Panc1 (cell line): ENCODE measurements around the gene DHX32. TPM values are rescaled to one million over a fixed set of nuclear protein-coding genes. Genes with fewer than 3 reads are reported as not detected.
"Not testable (repeated sequence)": the region's sequence is repeated elsewhere in the genome, so short reads cannot be mapped to it uniquely, and the experiment has no call there.

Experiments used
- ATAC-seq: fragments of 200-7000 bp; cut with Tn5 transposase; 2 replicates; pipeline ENCODE4 v1.9.1; 2020; ENCODE audit warnings: mild to moderate bottlenecking, moderate library complexity
- BruUV-seq: library from RNA; stranded (reverse); fragments of 400-500 nt; replicated peaks from 2 replicates; lab custom pipeline; 2021; lab: Mats Ljungman, UMichigan
- CTCF ChIA-PET: fragments of 300-600 bp; sonication (Branson Sonifier 250); formaldehyde crosslinking; loops from one replicate; lab custom pipeline; 2022; ENCODE audit warnings: antibody characterized with exemption; lab: Charles Lee
- POLR2A ChIA-PET: fragments of 300-600 bp; sonication (Branson Sonifier 250); formaldehyde crosslinking; loops from one replicate; lab custom pipeline; 2022; ENCODE audit warnings: antibody characterized with exemption; lab: Charles Lee
- DNase-seq: peaks from one replicate; pipeline ENCODE4 v3.0.0-alpha.2; 2010; ENCODE audit warnings: low read depth, low spot score
- H3K27ac ChIP-seq: 2 replicates; pipeline ENCODE4 v1.5.1; 2011; ENCODE audit warnings: mild to moderate bottlenecking, low read length, inconsistent platforms
- H3K27me3 ChIP-seq: fragments of 200-500 bp; sonication (Bioruptor generic); 2 replicates; pipeline ENCODE4 v1.6.0; 2014; ENCODE audit warnings: low read length, inconsistent platforms; ENCODE audit not compliant: control insufficient read depth, insufficient read depth
- H3K36me3 ChIP-seq: fragments of 200-500 bp; sonication (Bioruptor generic); 2 replicates; pipeline ENCODE4 v1.5.1; 2014; ENCODE audit warnings: inconsistent platforms, mild to moderate bottlenecking, low read length, moderate library complexity; ENCODE audit not compliant: control insufficient read depth, insufficient read depth
- H3K4me1 ChIP-seq: 2 replicates; pipeline ENCODE4 v1.5.1; 2011; ENCODE audit warnings: inconsistent platforms, mild to moderate bottlenecking, low read length, moderate library complexity; ENCODE audit not compliant: control insufficient read depth, insufficient read depth
- H3K4me3 ChIP-seq, 2 experiments: 2 replicates each; pipeline ENCODE4 v1.5.1; 2011 to 2012; ENCODE audit warnings: low read depth in 2 of 2, low read length in 2 of 2, mild to moderate bottlenecking in 2 of 2, inconsistent platforms in 1 of 2, moderate library complexity in 1 of 2
- H3K9me3 ChIP-seq: fragments of 200-500 bp; sonication (Bioruptor generic); 2 replicates; pipeline ENCODE4 v1.5.1; 2014; ENCODE audit warnings: low read depth, mild to moderate bottlenecking, inconsistent platforms, low read length, moderate library complexity; ENCODE audit not compliant: control insufficient read depth, insufficient read depth
- POLR2AphosphoS5 ChIP-seq: IDR thresholded peaks from 2 replicates; pipeline ENCODE4 v1.6.1; 2012; ENCODE audit warnings: mild to moderate bottlenecking, low read depth, low read length, moderate library complexity
- SIN3A ChIP-seq: IDR thresholded peaks from 2 replicates; pipeline ENCODE4 v1.6.1; 2012; ENCODE audit warnings: low read depth, mild to moderate bottlenecking, low read length, moderate library complexity, borderline replicate concordance; ENCODE audit not compliant: insufficient read depth
- TCF7L2 ChIP-seq: IDR thresholded peaks from 2 replicates; pipeline ENCODE4 v1.6.1; 2011; ENCODE audit warnings: mild to moderate bottlenecking, low read depth, low read length, inconsistent platforms
- in situ Hi-C: cut with HindIII; loops from 2 replicates; pipeline ENCODE4 v1.10.0; 2016; ENCODE audit warnings: low sequenced_read_pairs, low pct_unique_long_range_greater_than_20kb
- intact Hi-C: fragments of 100-400 bp; cut with micrococcal nuclease; formaldehyde crosslinking; loops from one replicate; pipeline ENCODE4 v1.10.0; 2022; ENCODE audit not compliant: unreplicated experiment
- total RNA-seq: library from RNA; stranded (reverse); gene quantifications from one replicate; pipeline ENCODE4 v1.2.1, GENCODE V29; 2021; ENCODE audit not compliant: unreplicated experiment
- TF ChIP-seq, protein P1 (sequence below), 2 experiments: IDR thresholded peaks; 2 replicates each; pipeline ENCODE4 v1.6.1; 2011 to 2012; ENCODE audit warnings: low read depth in 2 of 2, control low read depth in 1 of 2, low read length in 1 of 2, mild to moderate bottlenecking in 1 of 2, moderate library complexity in 1 of 2; ENCODE audit not compliant: insufficient read depth in 1 of 2
- TF ChIP-seq, protein P2 (sequence below): fragments of 450-650 bp; IDR thresholded peaks from 2 replicates; pipeline ENCODE4 v1.5.1; 2017; ENCODE audit warnings: mild to moderate bottlenecking

DHX32 gene
- total RNA-seq, 1 experiment from 2014 or later: 117 TPM

DNA sequence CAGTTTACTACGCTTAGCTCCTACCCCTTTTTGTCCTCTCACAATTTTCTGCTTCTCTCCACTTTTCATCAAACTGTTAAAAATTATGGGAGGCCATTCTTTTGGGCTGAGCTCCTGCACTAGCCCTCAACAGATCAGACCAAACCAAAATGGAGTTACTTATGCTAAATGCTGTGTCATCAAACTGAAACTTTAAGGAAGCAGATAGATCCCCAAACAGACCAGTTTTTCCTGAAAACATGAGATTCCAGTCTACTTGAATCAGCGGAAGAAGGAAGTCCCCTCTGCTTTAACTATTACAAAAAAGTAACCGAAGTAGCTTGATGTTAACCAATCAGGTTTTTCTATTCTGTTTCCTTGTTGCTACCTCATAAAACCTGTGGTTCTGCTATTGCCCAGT, 35.9 kb upstream of the DHX32 start:
- no peaks in the 10 kb centered on the region for H3K27me3 ChIP-seq
- no TSS peak for BruUV-seq
- TF ChIP-seq SIN3A: no peak
- TF ChIP-seq, protein P1, sequence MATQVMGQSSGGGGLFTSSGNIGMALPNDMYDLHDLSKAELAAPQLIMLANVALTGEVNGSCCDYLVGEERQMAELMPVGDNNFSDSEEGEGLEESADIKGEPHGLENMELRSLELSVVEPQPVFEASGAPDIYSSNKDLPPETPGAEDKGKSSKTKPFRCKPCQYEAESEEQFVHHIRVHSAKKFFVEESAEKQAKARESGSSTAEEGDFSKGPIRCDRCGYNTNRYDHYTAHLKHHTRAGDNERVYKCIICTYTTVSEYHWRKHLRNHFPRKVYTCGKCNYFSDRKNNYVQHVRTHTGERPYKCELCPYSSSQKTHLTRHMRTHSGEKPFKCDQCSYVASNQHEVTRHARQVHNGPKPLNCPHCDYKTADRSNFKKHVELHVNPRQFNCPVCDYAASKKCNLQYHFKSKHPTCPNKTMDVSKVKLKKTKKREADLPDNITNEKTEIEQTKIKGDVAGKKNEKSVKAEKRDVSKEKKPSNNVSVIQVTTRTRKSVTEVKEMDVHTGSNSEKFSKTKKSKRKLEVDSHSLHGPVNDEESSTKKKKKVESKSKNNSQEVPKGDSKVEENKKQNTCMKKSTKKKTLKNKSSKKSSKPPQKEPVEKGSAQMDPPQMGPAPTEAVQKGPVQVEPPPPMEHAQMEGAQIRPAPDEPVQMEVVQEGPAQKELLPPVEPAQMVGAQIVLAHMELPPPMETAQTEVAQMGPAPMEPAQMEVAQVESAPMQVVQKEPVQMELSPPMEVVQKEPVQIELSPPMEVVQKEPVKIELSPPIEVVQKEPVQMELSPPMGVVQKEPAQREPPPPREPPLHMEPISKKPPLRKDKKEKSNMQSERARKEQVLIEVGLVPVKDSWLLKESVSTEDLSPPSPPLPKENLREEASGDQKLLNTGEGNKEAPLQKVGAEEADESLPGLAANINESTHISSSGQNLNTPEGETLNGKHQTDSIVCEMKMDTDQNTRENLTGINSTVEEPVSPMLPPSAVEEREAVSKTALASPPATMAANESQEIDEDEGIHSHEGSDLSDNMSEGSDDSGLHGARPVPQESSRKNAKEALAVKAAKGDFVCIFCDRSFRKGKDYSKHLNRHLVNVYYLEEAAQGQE (IDR thresholded peaks at IDR 0.05; ENCODE audit: insufficient read depth in 1 of 2, low read depth in 2 of 2, low read length in 1 of 2): no peak
- TF ChIP-seq POLR2AphosphoS5: no peak
- TF ChIP-seq, protein P2, sequence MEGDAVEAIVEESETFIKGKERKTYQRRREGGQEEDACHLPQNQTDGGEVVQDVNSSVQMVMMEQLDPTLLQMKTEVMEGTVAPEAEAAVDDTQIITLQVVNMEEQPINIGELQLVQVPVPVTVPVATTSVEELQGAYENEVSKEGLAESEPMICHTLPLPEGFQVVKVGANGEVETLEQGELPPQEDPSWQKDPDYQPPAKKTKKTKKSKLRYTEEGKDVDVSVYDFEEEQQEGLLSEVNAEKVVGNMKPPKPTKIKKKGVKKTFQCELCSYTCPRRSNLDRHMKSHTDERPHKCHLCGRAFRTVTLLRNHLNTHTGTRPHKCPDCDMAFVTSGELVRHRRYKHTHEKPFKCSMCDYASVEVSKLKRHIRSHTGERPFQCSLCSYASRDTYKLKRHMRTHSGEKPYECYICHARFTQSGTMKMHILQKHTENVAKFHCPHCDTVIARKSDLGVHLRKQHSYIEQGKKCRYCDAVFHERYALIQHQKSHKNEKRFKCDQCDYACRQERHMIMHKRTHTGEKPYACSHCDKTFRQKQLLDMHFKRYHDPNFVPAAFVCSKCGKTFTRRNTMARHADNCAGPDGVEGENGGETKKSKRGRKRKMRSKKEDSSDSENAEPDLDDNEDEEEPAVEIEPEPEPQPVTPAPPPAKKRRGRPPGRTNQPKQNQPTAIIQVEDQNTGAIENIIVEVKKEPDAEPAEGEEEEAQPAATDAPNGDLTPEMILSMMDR: no peak
- no peak overlapping the region for H3K27ac ChIP-seq
- DNase-seq (no peak), ATAC-seq (no peak)
- H3K36me3 ChIP-seq: no peaks in the 10 kb centered on the region
- H3K4me3 ChIP-seq: no peak overlapping the region
- in situ Hi-C loops (no loop called here), intact Hi-C loops (no loop called here)
- POLR2A ChIA-PET: no interaction called here
- 0 out of 2 replicates have a peak, but pooled peaks cover 3% of the 10 kb centered on the region for H3K4me1 ChIP-seq
- H3K9me3 ChIP-seq: no peaks in the 10 kb centered on the region
- CTCF ChIA-PET: no interaction called here

DNA sequence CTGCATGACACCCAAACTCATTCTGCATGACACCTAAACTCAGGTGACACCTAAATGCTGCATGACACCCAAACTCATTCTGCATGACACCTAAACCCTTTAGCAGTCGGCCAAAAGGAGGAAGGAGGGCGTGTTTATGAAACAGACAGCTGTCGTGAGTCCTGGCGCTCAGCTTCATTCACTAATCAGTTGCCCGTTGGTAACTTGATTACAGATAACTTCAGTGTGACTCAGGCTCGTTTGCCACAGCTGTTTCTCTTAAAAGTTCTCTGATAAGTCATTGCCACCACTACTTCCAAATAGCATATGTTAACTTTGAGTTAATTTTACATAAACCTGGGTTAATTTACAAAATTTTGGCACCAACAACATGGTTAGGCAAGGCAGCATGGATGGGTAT, 32.2 kb upstream of the DHX32 start:
- H3K36me3 ChIP-seq, H3K4me1 ChIP-seq, ATAC-seq, CTCF ChIA-PET, POLR2A ChIA-PET, H3K9me3 ChIP-seq, DNase-seq, in situ Hi-C loops, H3K27ac ChIP-seq, H3K4me3 ChIP-seq, intact Hi-C loops, BruUV-seq, H3K27me3 ChIP-seq: not testable (repeated sequence)

DNA sequence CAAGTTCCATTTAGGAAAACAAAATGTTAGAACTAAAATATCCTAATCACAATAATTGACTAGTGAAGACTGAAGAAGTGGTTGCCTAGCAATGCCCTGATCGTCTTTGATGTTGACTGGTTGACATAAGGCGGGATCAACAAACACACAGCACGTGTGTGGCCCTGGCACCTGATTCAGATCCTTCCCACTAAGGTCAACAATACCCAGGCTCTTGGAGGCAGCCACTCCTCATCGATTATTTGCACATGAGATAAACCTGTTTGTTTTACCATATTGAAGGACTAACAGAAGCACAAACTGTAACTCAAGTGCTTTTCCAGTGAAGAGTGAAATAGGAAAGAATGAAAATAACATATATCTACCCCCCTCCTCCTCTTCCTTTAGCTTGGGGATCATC, 30.9 kb upstream of the DHX32 start:
- Histone ChIP-seq H3K4me1 (no peaks in the 10 kb centered on the region), H3K4me3 (no peak overlapping the region), H3K27ac (no peak overlapping the region), H3K9me3 (no peaks in the 10 kb centered on the region), H3K36me3 (no peaks in the 10 kb centered on the region), H3K27me3 (no peaks in the 10 kb centered on the region)
- intact Hi-C loops: no loop called here
- POLR2A ChIA-PET: no interaction called here
- DNase-seq (no peak), ATAC-seq (0 out of 2 replicates have a peak, but pooled peaks have one; percentile 54)
- in situ Hi-C loops: no loop called here
- no peak for TF ChIP-seq SIN3A
- no peak for TF ChIP-seq TCF7L2
- TF ChIP-seq, protein P1 (IDR thresholded peaks at IDR 0.05; ENCODE audit: insufficient read depth in 1 of 2, low read depth in 2 of 2, low read length in 1 of 2): no peak
- BruUV-seq: no TSS peak
- CTCF ChIA-PET: no interaction called here
